Cardiac muscle cell (in vitro differentiated cells and primary cell): ENCODE measurements around the gene ADAMTS2. TPM values are rescaled to one million over a fixed set of nuclear protein-coding genes. Genes with fewer than 3 reads are reported as not detected.

Experiments
- DNase-seq, 2 donors: peaks; one replicate each; pipeline versions ENCODE4 v3.0.0 to v3.0.0-alpha.2; 2010 to 2017; ENCODE audit warnings: low read depth in 1 of 2, low spot score in 1 of 2
- H3K27ac ChIP-seq: fragments of 200-600 bp; sonication (generic); 2 replicates; pipeline ENCODE4 v1.5.1; 2016
- H3K27me3 ChIP-seq: fragments of 200-600 bp; sonication (generic); 2 replicates; pipeline ENCODE4 v1.6.0; 2016; ENCODE audit warnings: control low read depth
- H3K36me3 ChIP-seq: fragments of 200-600 bp; sonication (generic); 2 replicates; pipeline ENCODE4 v1.5.1; 2016; ENCODE audit warnings: control low read depth
- H3K4me1 ChIP-seq: fragments of 200-600 bp; sonication (generic); 2 replicates; pipeline ENCODE4 v1.8.1; 2017; ENCODE audit warnings: low read depth, mild to moderate bottlenecking, mixed run types
- H3K4me3 ChIP-seq: fragments of 200-600 bp; sonication (generic); 2 replicates; pipeline ENCODE4 v1.5.1; 2016; ENCODE audit warnings: mild to moderate bottlenecking
- H3K9me3 ChIP-seq: fragments of 200-600 bp; sonication (generic); 2 replicates; pipeline ENCODE4 v1.5.1; 2017; ENCODE audit warnings: low read depth, mild to moderate bottlenecking, control low read depth
- polyA plus RNA-seq: library from polyadenylated mRNA; unstranded; fragments of >200 nt; fragmentation: Nextera tagmentation; extraction: Ambion mirVana; gene quantifications from 2 replicates; pipeline ENCODE4 v1.2.1, GENCODE V29; 2016
- total RNA-seq: library from RNA; depleted of rRNA; stranded (reverse); fragments of >200 nt; gene quantifications from 2 replicates; pipeline ENCODE4 v1.2.3, GENCODE V29; 2016
- TF ChIP-seq, protein P1 (sequence below): IDR thresholded peaks from 2 replicates; pipeline ENCODE4 v1.5.1; 2012; ENCODE audit warnings: low read depth, mild to moderate bottlenecking, low read length

The ADAMTS2 gene
- total and polyA plus RNA-seq, 2 experiments from 2014 or later = 3.1 to 8.8 TPM

DNA sequence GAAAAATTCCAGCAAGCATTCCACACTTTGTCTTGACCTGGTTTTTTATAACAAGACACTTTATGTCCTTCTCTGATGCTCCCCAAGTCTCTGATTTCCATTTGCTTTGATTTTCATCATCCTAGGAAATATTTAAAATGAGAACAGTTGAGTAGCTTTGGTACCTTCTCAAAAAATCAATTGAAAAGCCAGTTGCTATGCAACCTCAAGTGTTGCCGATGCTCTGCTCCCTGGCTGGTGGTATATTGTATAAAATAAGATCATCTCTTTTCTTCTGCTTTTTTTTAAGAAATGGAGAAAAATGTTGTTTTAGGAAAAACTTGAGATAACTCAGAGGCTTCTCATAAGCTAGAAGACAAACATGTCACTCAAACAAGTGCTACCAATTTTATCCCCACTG lies 175.4 kb downstream of the ADAMTS2 start:
- no peaks in the 10 kb centered on the region for H3K27me3 ChIP-seq
- no peak overlapping the region for H3K4me3 ChIP-seq
- H3K36me3 ChIP-seq = no peaks in the 10 kb centered on the region
- no peak overlapping the region for H3K27ac ChIP-seq
- H3K4me1 ChIP-seq = no peaks in the 10 kb centered on the region
- TF ChIP-seq, protein P1, sequence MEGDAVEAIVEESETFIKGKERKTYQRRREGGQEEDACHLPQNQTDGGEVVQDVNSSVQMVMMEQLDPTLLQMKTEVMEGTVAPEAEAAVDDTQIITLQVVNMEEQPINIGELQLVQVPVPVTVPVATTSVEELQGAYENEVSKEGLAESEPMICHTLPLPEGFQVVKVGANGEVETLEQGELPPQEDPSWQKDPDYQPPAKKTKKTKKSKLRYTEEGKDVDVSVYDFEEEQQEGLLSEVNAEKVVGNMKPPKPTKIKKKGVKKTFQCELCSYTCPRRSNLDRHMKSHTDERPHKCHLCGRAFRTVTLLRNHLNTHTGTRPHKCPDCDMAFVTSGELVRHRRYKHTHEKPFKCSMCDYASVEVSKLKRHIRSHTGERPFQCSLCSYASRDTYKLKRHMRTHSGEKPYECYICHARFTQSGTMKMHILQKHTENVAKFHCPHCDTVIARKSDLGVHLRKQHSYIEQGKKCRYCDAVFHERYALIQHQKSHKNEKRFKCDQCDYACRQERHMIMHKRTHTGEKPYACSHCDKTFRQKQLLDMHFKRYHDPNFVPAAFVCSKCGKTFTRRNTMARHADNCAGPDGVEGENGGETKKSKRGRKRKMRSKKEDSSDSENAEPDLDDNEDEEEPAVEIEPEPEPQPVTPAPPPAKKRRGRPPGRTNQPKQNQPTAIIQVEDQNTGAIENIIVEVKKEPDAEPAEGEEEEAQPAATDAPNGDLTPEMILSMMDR = no peak
- DNase-seq = no peak
- H3K9me3 ChIP-seq = no peaks in the 10 kb centered on the region

DNA sequence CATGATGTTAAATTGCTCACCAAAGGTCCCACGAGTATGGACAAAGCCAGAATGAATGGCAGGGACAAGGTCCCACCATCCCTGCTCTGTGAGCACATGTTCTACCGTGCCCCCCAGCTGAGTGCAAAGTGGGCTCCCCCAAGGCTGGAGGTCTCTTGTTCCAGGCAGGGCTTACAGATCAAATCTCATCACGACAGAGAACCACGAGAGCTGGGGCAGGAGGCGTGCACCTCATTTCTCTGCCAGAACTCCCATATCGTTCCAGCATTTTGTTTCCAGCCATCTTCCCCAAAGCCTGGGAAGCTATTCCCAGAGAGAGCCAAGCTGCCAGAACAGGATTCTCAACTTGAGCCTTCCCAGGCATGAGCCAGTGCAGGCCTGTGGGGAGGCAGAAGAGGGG lies 176.6 kb downstream of the ADAMTS2 start:
- Histone ChIP-seq H3K27ac (no peak overlapping the region), H3K4me1 (no peaks in the 10 kb centered on the region), H3K27me3 (no peaks in the 10 kb centered on the region), H3K9me3 (no peaks in the 10 kb centered on the region), H3K4me3 (no peak overlapping the region), H3K36me3 (no peaks in the 10 kb centered on the region)
- no peak for DNase-seq
- TF ChIP-seq, protein P1 = no peak

DNA sequence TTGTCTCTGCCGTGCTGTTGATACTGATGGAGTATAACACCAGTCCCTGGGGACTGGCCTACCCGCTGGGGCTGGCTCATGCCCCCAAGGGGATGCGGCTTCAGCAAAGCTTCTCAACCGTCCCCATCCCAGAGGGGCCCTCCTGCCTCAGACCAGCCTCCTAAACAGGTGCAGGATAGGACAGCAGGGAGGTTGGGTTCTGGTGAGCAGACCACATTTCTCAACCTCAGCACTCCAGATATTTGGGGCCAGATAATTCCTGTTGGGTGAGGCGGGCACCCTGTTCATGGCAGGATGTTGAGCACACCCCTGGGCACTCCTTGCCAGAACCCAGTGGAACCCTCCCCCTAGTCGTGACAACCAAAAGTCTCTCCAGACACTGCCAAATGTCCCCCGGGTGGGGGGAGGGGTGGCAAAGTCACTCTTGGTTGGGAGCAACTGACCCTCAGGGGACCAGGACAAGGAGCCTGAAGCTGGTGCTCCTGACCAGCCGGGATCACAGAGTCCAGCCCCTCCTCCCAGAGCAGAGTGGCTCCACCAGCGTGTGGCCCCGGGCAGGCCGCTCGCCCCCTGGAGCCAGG lies 177.3 kb downstream of the ADAMTS2 start:
- Histone ChIP-seq H3K9me3 (no peaks in the 10 kb centered on the region), H3K4me3 (no peak overlapping the region), H3K4me1 (no peaks in the 10 kb centered on the region), H3K27ac (no peak overlapping the region), H3K36me3 (no peaks in the 10 kb centered on the region), H3K27me3 (no peaks in the 10 kb centered on the region)
- TF ChIP-seq, protein P1 = no peak
- DNase-seq = no peak

DNA sequence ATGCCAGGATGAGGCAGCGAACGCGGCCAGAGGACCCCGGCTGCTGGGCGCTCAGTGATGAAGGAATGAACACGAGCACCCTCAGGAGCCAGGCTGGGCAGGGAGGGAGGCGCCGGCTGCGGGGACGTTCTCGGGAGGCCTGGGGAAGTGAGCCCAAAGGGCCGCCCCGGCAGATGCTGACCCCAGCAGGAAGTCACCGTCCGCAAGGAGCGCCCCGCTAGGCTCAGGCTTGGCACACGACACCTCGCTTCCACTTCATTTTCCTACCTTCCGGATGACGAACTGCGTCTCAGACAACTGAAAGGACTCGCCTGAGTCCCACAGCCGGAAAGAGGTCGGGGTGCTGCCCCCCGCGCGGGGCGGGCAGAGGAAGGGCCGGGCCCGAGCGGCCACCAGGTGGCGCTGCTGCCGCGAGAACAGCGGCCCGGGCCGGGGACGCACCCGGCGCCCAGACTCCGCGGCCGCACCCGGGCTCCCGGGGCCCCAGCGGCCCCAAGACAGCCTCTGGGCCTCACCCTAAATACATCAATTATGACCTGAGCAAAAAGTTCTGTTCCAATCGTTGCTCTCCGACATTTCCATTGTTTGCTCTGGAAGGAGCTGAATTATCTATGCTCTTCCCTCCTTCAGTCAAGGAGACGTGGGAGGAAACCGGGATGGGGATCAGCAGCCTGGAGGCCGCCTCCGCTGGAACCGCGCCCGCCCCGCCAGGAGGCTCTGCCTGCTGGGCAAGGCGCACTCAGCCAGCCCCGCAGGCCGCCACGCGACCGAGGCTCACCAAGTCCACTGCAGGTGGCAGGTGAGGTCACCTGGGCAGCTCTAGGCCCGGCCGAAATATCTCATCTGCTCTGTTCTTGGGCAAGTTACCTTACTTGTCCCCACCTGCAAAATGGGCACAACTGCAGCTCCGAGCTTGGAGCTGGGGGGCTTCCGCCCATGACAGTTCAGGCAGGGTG lies 178.1 kb downstream of the ADAMTS2 start:
- TF ChIP-seq, protein P1 = peak; percentile 69
- H3K4me1 ChIP-seq = no peaks in the 10 kb centered on the region
- H3K4me3 ChIP-seq = no peak overlapping the region

DNA sequence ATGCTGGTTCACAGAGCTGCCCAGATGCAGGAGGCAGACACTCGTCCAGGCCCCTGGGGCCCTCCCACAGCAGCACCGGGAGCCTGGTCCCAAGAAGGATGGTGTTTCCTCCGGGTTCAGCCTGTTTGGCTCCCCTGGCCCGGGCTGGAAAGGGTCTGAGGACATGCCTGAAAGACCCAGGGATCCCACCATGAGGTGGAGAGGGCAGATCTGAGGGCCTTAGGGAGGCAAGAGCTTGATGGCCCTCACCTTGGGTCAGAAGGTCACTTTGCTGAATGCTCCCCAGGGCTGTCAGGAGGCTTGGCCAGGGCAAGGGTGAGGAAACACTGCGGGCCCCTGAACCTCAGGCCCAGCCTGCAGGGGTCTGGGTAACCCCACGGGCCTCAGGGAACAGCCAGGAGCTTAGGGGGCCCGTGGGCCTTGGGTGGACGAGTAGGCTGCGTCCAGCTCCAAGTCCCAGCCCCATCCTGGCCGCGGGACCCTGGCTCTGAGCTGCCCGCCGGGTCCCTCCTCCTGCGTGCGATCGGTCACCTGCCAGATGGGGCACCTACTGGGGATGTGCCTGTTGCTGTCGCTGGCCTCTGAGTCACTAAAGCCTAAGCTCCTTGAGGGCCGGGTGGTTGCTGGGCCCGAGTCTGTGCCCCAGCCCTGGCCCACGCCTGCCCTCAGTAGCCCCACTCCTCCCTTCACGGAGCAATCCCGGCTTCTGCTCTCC lies 178.9 kb downstream of the ADAMTS2 start:
- Histone ChIP-seq H3K9me3 (no peaks in the 10 kb centered on the region), H3K27ac (no peak overlapping the region), H3K27me3 (no peaks in the 10 kb centered on the region), H3K4me1 (no peaks in the 10 kb centered on the region), H3K36me3 (no peaks in the 10 kb centered on the region), H3K4me3 (no peak overlapping the region)
- TF ChIP-seq, protein P1 = no peak
- DNase-seq = no peak

More for the DNA sequence above, 178.1 kb downstream of the ADAMTS2 start:
- no peaks in the 10 kb centered on the region for H3K9me3 ChIP-seq
- peak; percentile 60 to 84 for DNase-seq
- no peaks in the 10 kb centered on the region for H3K36me3 ChIP-seq
- H3K27ac ChIP-seq = no peak overlapping the region
- no peaks in the 10 kb centered on the region for H3K27me3 ChIP-seq
